NCI-H82 (cell line): ENCODE results near the gene OR4A15.

Experiments
- DNase-seq: peaks from one replicate; lab custom pipeline; 2025; lab: John Stamatoyannopoulos, UW

OR4A15 gene

DNA sequence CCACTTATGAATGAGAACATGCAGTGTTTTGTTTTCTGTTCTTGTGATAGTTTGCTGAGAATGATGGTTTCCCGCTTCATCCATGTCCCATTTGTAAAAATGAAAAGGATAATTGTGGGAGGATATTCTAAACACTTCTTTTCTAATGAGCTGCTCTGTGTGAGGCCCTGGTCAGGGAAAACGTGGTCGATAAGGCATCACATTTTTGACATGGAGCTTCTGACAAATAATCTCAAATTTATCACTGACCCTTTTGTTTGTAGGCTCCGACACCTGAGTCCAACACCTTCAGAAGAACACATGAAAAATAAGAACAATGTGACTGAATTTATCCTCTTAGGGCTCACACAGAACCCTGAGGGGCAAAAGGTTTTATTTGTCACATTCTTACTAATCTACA, at the start of gene OR4A15:
Gene OR4A15, plus strand, starts transcription at position 301 of the 400 bp plus-strand sequence. Its CDS starts 0 bp downstream, at position 301.
- no peak for DNase-seq

DNA sequence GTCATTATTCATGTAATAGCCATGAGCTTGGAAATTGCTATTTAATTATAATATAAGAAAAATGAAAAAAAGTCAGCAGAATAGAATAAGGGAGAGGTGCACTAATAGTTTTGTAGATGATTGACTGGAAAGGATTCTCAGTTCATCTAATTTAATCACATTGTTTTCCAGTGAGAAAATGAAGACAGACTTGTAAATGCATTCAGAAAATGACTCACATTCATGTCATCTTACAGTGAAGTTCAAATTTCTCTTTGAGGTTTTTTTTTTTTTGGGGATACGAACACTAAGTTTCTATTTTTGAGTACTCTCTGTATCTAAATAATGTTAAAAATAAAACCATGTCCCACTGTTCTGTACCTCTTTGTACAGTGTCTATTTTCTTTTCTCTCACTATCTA, 43.3 kb upstream of the OR4A15 start:
- DNase-seq, result no peak

DNA sequence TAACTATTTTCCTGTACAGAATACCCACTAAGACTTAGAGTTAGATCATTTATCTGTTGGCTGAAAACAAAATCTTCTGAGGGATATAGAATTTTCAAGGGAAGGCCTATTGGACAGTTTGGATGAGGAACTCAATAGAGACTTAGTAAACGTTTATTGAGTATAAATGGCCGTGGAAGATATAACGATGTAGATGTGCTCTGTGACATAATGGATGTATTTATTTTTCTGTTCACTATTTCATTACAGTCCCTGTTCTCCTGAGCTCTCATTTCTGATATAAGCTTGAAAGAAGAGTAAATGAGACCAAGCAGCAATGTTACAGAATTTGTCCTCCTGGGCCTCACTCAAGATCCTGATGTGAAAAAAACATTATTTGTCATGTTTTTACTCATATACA, 24.9 kb upstream of the OR4A15 start, which contains the start of gene OR4A16:
Gene OR4A16, plus strand, starts transcription at position 301 of the 400 bp plus-strand sequence. Its CDS starts 0 bp downstream, at position 301.
- no peak for DNase-seq

DNA sequence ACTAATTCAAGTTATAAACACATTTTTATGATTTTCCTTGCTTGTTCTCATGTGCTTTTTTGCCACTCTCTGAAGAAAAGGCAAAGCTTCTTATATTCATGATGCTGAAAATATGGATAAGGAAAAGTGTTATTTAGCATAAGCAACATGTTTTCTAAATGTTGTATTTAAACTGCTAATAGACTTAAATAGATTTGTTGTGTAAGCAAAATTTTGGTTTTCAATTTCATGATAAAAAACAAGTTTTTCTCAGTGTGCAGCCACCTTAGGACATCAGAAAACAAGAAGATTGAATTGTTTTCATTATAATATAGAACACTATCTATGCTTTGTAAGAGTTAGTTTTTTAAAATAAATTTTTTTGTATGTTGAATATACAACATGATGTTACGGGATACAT, 22.5 kb upstream of the OR4A15 start:
- no peak for DNase-seq

DNA sequence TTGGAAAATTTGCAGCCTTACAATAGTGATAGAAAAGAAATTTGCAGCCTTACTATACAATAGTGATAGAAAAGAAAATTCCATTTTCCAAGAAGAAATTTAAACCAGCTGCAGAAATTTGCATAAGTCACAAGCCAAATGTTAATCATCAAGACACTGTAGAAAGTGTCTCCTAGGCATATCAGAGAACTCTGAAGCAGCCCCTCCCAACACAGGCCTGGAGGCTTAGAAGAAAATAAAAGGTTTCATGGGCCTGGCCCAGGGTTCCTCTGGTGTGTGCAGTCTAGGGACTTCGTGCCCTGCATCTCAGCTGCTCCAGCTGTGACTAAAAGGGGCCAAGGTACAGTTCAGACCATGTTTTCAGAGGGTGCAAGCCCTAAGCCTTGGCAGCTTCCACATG, 18.7 kb upstream of the OR4A15 start:
- no peak for DNase-seq

DNA sequence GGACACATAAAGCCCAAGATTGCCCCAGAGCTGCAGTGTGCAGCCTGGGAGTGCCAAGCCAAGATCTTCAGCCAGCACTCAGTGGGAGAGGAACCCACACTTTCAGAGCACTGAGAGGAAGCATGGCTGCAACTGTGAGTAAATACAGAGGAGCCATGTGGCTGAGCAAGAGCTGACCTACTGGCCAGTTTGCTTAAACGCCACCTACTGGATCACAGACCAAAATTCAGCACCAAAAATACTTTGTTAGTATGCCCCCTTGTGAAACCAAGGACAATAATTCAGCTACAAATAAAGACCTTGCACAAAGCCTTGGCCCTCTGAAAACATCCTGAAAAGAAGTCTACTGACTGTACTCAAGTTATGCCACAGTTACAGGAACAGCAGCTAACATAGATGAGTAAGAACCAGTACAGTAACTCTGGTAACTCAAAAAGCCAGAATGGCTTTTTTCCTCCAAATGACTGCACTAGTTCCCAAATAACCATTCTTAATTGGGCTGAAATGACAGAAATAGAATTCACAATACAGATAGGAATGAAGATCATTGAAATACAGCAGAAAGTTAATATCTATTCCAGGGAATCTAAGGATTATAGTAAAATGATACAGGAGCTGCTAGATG, 10.1 kb upstream of the OR4A15 start:
- DNase-seq, result peak; percentile 5

DNA sequence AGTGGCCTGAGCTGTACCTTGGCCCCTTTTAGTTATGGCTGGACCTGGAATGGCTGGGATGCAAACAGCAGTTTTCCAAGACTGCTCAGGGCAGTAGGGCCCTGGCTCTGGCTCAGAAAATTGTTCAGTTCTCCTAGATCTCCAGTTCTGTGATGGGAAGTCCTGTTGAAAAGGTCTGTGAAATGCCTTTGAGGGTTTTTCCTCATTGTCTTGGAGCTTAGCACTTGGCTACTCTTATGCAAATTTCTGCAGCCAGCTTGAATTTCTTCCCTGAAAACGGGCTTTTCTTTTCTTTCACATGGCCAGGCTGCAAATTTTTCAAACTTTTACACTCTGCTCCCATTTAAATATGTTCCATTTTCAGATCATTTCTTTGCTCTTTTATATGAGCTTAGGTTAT, 33.2 kb downstream of the OR4A15 start:
- DNase-seq, result no peak
